ENCODE results near the gene GH2. TPM values are rescaled to one million over a fixed set of nuclear protein-coding genes. Genes with fewer than 3 reads are reported as not detected.
"Not testable (repeated sequence)": the region's sequence is repeated elsewhere in the genome, so short reads cannot be mapped to it uniquely, and the experiment has no call there.

GH2 gene
- total RNA-seq, 4 donors from 2014 or later = not detected

- TF ChIP-seq, protein P1, sequence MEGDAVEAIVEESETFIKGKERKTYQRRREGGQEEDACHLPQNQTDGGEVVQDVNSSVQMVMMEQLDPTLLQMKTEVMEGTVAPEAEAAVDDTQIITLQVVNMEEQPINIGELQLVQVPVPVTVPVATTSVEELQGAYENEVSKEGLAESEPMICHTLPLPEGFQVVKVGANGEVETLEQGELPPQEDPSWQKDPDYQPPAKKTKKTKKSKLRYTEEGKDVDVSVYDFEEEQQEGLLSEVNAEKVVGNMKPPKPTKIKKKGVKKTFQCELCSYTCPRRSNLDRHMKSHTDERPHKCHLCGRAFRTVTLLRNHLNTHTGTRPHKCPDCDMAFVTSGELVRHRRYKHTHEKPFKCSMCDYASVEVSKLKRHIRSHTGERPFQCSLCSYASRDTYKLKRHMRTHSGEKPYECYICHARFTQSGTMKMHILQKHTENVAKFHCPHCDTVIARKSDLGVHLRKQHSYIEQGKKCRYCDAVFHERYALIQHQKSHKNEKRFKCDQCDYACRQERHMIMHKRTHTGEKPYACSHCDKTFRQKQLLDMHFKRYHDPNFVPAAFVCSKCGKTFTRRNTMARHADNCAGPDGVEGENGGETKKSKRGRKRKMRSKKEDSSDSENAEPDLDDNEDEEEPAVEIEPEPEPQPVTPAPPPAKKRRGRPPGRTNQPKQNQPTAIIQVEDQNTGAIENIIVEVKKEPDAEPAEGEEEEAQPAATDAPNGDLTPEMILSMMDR (IDR thresholded peaks at IDR 0.05) = peak; percentile 94 to 96
- no peak for TF ChIP-seq EP300 (IDR thresholded peaks at IDR 0.05)
- TF ChIP-seq POLR2A (IDR thresholded peaks at IDR 0.05) = no peak
- TF ChIP-seq POLR2AphosphoS5 (IDR thresholded peaks at IDR 0.05) = no peak
- no peak for DNase-seq (ENCODE audit: low spot score in 2 of 2)
Measured at GRCh38 chr17:63919311-63919723, 37.6 kb upstream of the GH2 start.

GRCh38 chr17:63918789-63919305 is 37.1 kb upstream of the GH2 start, which contains the start of gene GH1:
Gene GH1, minus strand, starts transcription at chr17:63918839. Its CDS starts 63 bp downstream, at chr17:63918776.
- H3K27ac ChIP-seq, H3K4me3 ChIP-seq, H3K27me3 ChIP-seq, H3K9me3 ChIP-seq, H3K4me1 ChIP-seq, H3K36me3 ChIP-seq: not testable (repeated sequence)
- 49% methylated on average over 10 of the region's 10 CpGs for WGBS
- peak in 1 of 2 donors; percentile 48 for DNase-seq (ENCODE audit: low spot score in 2 of 2)

More at GRCh38 chr17:63919311-63919723, 37.6 kb upstream of the GH2 start:
- Histone ChIP-seq H3K36me3 (no peaks in the 10 kb centered on the region), H3K9me3 (no peaks in the 10 kb centered on the region), H3K4me3 (no peak overlapping the region), H3K27me3 (no peaks in the 10 kb centered on the region), H3K27ac (no peak overlapping the region), H3K4me1 (peaks cover 4% of the 10 kb centered on the region)
- 51% methylated on average over 8 of the region's 8 CpGs for WGBS

DNA sequence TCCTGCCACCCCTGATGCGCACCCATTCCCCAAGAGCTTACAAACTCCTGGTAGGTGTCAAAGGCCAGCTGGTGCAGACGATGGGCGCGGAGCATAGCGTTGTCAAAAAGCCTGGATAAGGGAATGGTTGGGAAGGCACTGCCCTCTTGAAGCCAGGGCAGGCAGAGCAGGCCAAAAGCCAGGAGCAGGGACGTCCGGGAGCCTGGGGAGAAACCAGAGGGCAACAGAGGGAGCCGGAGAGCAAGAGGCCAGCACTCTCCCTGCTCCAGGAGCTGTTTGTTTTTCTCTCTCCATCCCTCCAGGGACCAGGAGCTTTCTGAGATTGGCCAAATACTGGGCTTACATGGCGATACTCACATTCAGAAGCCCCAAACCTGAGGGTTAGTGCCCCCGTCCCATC is 36.6 kb upstream of the GH2 start:
- Histone ChIP-seq H3K27ac (no peak overlapping the region), H3K27me3 (no peaks in the 10 kb centered on the region), H3K4me3 (no peak overlapping the region), H3K36me3 (no peaks in the 10 kb centered on the region), H3K9me3 (no peaks in the 10 kb centered on the region), H3K4me1 (peaks cover 4% of the 10 kb centered on the region)
- WGBS = 66% methylated on average over 10 of the region's 10 CpGs
- TF ChIP-seq POLR2A (IDR thresholded peaks at IDR 0.05) (no peak), EP300 (IDR thresholded peaks at IDR 0.05) (no peak), POLR2AphosphoS5 (IDR thresholded peaks at IDR 0.05) (no peak)
- TF ChIP-seq, protein P1 (IDR thresholded peaks at IDR 0.05) = no peak
- peak in 1 of 2 donors; percentile 41 for DNase-seq (ENCODE audit: low spot score in 2 of 2)

DNA sequence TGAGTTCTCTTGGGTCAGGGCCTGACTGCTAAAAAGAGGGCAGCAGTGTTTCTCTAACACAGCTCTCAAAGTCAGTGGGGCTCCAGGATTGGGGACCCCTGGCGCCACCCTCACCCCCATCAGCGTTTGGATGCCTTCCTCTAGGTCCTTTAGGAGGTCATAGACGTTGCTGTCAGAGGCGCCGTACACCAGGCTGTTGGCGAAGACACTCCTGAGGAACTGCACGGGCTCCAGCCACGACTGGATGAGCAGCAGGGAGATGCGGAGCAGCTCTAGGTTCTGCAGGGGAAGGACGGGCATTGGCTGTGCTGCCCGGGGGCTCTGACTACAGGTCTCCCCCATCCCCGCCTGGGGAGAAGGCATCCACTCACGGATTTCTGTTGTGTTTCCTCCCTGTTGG is 35.9 kb upstream of the GH2 start:
- Histone ChIP-seq H3K27me3 (no peaks in the 10 kb centered on the region), H3K4me3 (no peak overlapping the region), H3K27ac (no peak overlapping the region), H3K4me1 (peaks cover 4% of the 10 kb centered on the region), H3K36me3 (no peaks in the 10 kb centered on the region), H3K9me3 (no peaks in the 10 kb centered on the region)
- no peak for TF ChIP-seq POLR2AphosphoS5 (IDR thresholded peaks at IDR 0.05)
- no peak for TF ChIP-seq EP300 (IDR thresholded peaks at IDR 0.05)
- TF ChIP-seq POLR2A (IDR thresholded peaks at IDR 0.05) = no peak
- TF ChIP-seq, protein P1 (IDR thresholded peaks at IDR 0.05) = no peak
- peak in 1 of 2 donors; percentile 46 for DNase-seq (ENCODE audit: low spot score in 2 of 2)
- WGBS = 80% methylated on average over 10 of the region's 13 CpGs

DNA sequence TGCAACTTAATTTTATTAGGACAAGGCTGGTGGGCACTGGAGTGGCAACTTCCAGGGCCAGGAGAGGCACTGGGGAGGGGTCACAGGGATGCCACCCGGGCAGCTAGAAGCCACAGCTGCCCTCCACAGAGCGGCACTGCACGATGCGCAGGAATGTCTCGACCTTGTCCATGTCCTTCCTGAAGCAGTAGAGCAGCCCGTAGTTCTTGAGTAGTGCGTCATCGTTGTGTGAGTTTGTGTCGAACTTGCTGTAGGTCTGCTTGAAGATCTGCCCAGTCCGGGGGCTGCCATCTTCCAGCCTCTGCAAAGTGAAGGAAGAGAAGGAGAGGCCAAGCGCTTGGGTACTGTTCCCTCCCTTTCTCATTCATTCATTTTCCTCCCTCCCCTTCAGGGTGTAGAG is 35.5 kb upstream of the GH2 start:
- 81% methylated on average over 7 of the region's 11 CpGs for WGBS

GRCh38 chr17:63916566-63917185 is 34.9 kb upstream of the GH2 start:
- no peaks in the 10 kb centered on the region for H3K9me3 ChIP-seq
- no peak overlapping the region for H3K27ac ChIP-seq
- TF ChIP-seq POLR2A (IDR thresholded peaks at IDR 0.05) = no peak
- TF ChIP-seq EP300 (IDR thresholded peaks at IDR 0.05) = no peak
- TF ChIP-seq, protein P1 (IDR thresholded peaks at IDR 0.05) = no peak
- no peak for TF ChIP-seq POLR2AphosphoS5 (IDR thresholded peaks at IDR 0.05)
- WGBS = 78% methylated on average over 12 of the region's 12 CpGs
- H3K36me3 ChIP-seq = no peaks in the 10 kb centered on the region
- no peak overlapping the region for H3K4me3 ChIP-seq
- DNase-seq (ENCODE audit: low spot score in 2 of 2) = peak in 1 of 2 donors; percentile 27
- H3K27me3 ChIP-seq = no peaks in the 10 kb centered on the region
- peaks cover 4% of the 10 kb centered on the region for H3K4me1 ChIP-seq

More for the DNA sequence above, 35.5 kb upstream of the GH2 start:
- not testable (repeated sequence) for H3K9me3 ChIP-seq, H3K27ac ChIP-seq, H3K36me3 ChIP-seq, H3K27me3 ChIP-seq, H3K4me1 ChIP-seq, H3K4me3 ChIP-seq
- DNase-seq (ENCODE audit: low spot score in 2 of 2) = peak in 1 of 2 donors; percentile 17

- DNase-seq (ENCODE audit: low spot score in 2 of 2) = peak in 1 of 2 donors; percentile 20
Measured at GRCh38 chr17:63915753-63916152, 34.0 kb upstream of the GH2 start.

More at GRCh38 chr17:63915753-63916152, 34.0 kb upstream of the GH2 start:
- not testable (repeated sequence) for H3K4me1 ChIP-seq, H3K27me3 ChIP-seq, H3K27ac ChIP-seq, H3K4me3 ChIP-seq, H3K9me3 ChIP-seq, H3K36me3 ChIP-seq
- WGBS = 76% methylated on average over 10 of the region's 10 CpGs
